Gastroesophageal sphincter (tissue), 3 donors: ENCODE data around the gene MCTP1.

ENCODE experiments used
- POLR2A ChIP-seq, 2 donors: fragments of 450-650 bp; IDR thresholded peaks; one replicate each; pipeline ENCODE4 v1.6.1; 2017; ENCODE audit warnings: antibody characterized with exemption in 2 of 2, mild to moderate bottlenecking in 2 of 2, moderate library complexity in 1 of 2
- POLR2AphosphoS5 ChIP-seq: sonication (generic); formaldehyde crosslinking; IDR thresholded peaks from one replicate; pipeline ENCODE4 v1.6.1; 2017; ENCODE audit warnings: antibody characterized with exemption
- TF ChIP-seq, protein P1 (sequence below), 4 experiments: fragments of 200-600 bp in 2 of 4; fragments of 450-650 bp in 2 of 4; sonication (generic) in 1 of 4; IDR thresholded peaks; one replicate each; pipeline ENCODE4 v1.5.1; 2017 to 2019; ENCODE audit warnings: antibody characterized with exemption in 4 of 4, mild to moderate bottlenecking in 2 of 4, moderate library complexity in 2 of 4

DNA sequence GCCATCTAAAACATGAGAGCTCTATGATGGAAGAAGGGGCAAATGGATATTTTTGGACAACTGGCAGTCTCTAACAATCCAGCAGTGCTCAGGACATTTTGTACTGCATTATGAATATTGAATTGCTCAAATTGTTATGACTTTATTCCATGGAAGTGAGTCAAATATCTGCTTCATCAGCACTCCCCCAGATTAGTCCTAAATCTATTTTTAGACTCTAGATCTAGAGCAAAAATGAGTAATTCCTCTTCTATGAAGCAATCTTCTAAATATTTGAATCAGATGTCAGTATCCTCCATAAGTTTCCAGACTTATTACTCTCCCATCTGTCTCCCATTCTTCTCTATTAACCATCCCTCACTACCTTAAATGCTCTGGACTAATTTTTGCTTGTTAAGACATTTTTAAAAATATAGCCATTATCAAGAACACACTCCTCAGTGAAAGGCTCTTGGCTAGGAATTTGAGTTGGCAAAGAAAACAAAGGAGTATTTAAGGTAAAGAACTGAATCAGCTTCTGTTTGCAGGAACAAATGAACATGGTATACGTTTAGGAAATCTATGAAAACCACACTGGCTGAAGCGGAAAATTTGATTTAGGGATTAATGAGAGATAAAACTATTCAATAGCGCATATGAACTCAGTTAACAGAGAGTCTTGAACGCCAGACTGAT, 300.9 kb downstream of the MCTP1 start:
- TF ChIP-seq POLR2A (IDR thresholded peaks at IDR 0.05) (no peak), POLR2AphosphoS5 (no peak)
- TF ChIP-seq, protein P1, sequence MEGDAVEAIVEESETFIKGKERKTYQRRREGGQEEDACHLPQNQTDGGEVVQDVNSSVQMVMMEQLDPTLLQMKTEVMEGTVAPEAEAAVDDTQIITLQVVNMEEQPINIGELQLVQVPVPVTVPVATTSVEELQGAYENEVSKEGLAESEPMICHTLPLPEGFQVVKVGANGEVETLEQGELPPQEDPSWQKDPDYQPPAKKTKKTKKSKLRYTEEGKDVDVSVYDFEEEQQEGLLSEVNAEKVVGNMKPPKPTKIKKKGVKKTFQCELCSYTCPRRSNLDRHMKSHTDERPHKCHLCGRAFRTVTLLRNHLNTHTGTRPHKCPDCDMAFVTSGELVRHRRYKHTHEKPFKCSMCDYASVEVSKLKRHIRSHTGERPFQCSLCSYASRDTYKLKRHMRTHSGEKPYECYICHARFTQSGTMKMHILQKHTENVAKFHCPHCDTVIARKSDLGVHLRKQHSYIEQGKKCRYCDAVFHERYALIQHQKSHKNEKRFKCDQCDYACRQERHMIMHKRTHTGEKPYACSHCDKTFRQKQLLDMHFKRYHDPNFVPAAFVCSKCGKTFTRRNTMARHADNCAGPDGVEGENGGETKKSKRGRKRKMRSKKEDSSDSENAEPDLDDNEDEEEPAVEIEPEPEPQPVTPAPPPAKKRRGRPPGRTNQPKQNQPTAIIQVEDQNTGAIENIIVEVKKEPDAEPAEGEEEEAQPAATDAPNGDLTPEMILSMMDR (IDR thresholded peaks at IDR 0.05) = no peak
